ENCODE measurements around the gene ALDH2.
"Not testable (repeated sequence)": the region's sequence is repeated elsewhere in the genome, so short reads cannot be mapped to it uniquely, and the experiment has no call there.

Gene ALDH2

DNA sequence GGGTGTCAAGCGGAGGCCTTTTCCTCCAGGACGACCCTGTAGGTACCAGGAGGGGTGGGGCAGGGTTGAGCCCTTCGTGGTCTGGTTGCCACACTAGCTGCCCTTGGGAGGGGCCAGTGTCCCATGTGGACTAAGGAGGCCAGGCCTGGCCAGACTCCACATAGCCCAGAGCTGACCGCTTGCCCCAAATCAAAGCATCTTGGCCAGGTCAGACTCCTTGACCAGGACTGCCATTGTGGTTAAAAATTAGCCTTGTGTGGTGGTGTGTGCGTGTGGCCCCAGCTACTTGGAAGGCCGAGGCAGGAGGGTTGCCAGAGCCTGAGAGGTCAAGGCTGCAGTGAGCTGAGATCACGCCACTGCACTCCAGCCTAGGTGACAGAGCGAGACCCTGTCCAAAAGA lies 24.8 kb downstream of the ALDH2 start:
- DNase-seq, result no peak

DNA sequence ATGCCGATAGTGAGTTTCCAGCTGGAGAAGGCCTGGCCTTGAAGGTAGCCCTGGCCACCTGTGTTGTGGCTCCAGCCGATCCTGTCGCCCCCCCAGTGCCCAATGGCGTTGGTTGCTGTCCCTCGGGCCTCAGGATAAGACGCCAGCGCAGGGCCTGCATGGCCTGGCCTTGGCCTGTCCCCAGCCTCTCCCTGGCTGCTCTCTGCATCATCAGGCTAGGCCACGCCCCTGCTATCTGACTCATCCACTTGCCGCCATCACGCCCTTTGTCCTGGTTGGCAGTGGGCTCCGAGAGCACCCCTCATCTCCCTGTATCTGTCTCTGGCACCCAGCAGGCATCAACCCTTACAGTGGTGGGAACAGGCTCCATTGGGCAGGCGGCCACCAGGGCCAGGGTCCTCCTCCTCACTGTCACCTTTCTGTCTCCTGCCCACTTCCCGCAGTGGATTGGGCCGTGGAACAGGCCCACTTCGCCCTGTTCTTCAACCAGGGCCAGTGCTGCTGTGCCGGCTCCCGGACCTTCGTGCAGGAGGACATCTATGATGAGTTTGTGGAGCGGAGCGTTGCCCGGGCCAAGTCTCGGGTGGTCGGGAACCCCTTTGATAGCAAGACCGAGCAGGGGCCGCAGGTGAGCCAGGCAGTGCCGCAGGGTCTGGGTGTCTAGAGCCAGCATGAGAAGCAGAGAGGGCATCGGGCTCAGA lies 25.6 kb downstream of the ALDH2 start:
- DNase-seq, result no peak

DNA sequence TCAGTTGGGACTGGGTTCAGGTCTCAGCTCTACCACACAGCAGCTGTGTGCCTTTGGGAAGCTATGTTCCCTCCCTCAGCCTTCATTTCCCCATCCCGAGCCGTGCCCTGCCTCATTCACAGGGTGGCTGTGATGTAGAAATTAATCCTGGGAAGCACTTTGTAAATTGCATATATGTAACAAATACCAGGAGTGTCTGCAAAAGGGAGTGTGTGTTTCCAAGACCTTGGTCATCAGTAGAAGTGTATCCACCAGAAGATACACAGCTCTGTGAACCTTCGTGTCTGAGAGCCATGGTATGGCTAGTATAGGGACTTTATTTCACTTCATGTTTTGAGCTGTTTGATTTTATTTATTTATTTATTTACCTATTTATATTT lies 26.1 kb downstream of the ALDH2 start:
- no peak for DNase-seq

DNA sequence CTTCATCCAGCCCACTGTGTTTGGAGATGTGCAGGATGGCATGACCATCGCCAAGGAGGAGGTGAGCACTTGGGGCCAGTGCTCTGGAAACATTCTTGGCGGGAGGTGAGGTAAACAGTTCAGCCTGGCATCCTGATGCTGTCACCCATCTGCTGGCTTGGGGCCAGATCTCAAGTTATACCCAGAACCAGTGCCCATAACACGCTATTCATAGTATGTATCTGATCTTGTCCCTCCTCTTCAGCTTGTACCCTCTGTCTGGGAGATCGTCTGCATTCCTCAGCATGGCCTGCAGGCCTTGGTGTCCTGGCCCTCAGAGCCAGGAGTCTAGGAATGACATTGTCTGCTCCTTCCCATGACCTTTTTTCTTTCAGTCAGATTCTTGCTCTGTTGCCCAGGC lies 31.4 kb downstream of the ALDH2 start:
- no peak for DNase-seq

DNA sequence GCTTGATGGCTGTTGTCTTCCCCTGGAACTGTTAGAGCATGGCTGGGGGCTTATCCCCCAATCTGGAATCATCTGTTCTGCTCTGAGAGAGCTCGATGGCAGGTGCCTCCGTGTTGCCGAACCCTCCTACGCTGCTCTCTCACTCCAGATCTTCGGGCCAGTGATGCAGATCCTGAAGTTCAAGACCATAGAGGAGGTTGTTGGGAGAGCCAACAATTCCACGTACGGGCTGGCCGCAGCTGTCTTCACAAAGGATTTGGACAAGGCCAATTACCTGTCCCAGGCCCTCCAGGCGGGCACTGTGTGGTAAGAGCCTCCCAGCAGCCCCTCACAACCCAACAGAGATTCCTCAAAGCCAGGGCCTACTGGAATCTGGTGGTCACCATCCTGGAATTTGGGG lies 33.0 kb downstream of the ALDH2 start:
- no peak for DNase-seq

DNA sequence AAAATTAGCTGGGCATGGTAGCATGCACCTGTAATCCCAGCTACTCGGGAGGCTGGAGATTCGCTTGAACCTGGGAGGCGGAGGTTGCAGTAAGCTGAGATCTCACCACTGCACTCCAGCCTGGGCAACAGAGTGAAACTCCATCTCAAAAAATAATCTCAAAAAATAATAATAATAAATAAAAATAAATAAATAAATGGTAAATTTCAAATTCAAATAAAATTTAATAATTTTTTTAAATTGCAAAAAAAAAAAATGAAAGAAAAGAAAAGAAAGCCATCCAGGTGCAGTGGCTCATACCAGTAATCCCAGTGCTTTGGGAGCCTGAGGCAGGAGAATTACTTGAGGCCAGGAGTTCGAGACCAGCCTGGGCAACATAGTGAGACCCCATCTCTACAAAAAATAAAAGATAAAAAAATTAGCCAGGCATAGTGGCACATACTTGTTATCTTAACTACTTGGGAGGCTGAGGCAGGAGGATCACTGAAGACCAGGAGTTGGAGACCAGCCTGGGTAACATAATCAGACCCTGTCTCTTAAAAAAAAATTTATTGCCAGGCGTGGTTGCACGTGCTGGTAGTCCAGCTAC lies 36.4 kb downstream of the ALDH2 start:
- no peak for DNase-seq

DNA sequence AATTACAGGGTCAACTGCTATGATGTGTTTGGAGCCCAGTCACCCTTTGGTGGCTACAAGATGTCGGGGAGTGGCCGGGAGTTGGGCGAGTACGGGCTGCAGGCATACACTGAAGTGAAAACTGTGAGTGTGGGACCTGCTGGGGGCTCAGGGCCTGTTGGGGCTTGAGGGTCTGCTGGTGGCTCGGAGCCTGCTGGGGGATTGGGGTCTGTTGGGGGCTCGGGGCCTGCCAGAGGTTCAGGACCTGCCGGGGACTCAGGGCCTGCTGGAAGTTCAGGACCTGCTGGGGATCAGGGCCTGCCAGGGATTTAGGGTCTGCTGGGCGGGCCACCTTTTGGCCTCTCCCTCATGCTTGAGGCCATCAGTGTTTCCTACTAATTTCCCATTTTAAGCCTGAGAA lies 37.1 kb downstream of the ALDH2 start:
- DNase-seq, result no peak

DNA sequence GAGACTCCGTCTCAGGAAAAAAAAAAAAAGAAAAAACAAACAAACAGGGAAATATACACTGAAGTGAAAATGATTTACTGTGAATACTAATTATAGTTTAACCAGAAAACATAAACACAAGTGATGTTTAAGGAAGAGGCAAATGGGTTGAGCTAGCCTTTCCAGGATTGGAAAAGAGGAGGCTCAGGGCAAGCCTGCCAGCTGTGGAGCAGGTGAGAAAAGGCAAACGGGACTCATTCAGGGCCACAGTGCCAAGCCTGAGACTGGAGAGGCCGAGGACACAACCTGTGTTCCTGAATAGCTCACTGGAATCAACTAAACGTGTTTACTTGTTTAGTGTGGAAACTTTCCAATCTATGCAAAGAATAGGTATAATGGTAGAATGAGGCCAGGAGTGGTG lies 39.6 kb downstream of the ALDH2 start:
- DNase-seq, result no peak

DNA sequence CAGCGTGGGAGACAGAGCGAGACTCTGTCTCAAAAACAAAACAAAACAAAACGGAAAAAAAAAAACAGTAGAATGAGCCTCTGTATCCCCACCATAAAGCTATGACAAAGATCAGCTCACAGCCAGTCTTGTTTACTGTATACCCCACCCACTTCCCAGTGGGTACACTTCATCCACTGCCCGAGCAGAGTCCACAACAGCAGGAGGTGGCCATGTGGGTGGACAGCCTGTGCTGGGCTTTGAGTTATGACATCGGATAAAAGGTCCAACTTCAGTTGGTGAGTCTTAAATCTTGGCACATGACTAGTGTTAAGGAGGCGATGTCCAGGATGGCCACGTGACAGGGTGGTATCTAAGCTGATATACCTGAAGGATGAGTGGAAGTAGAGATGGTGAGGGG lies 40.5 kb downstream of the ALDH2 start:
- DNase-seq, result no peak

DNA sequence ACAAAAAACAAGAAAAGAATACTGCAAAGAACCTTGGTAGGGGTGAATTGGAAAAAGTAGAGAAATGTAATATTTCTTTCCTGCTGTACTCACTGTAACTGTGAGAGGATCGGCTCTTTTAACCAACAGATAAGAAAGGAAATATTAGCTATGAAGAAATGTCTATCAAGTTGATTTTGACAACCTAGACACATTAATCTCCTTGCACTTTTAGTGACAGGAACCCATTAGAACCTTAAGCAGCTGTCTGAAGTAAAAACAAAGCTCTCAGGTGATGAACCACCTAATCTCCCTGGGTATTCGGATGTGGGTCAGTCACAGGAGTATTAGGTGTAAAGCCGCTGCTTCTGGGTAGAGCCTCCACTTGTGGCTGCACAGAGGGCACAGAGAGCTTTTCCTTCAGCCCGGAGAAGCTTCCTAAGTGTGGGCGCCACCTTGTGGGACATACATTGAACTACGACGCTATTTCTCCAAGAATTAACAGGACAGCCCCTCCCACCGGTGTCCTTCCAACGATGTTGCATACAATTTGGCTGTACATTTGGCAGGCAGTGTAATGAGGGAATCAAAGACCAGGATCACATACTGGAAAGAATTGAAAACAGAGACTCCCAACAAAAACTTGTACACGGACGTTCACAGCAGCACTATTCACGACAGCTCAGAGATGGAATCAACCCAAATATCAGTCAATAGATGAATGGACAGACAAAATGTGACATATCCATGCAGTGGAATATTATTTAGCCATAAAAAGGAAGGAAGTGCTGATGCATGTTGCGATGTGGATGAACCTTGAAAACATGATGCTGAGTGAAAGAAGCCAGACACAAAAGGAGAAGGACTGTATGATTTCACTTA lies 46.4 kb downstream of the ALDH2 start:
- no peak for DNase-seq

DNA sequence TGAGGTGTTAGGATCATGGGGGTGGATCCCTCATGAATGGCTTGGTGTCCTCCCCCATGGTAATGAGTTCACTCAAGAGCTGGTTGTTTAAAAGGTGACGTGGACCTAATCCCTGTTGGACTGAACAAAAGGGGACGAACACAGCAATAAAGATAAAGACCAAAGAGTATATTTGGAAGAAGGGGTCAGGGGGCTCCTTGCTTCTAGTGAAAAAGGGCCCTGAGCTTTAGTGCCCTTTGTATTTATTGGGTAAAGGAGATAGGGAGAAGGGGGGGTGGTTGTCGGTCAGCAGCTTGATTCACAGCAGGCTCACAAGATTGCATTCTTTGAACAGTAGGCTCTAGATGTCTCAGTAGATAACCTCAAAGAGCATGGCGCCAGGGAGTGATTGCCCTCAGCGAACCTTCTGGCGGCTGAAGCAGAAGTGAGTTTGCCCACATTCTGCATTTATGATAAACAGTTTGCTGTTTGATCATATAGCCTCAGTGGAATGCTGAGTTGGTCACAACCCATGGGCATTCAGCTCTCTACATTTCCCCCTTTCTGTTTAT lies 49.4 kb downstream of the ALDH2 start:
- DNase-seq, result no peak

DNA sequence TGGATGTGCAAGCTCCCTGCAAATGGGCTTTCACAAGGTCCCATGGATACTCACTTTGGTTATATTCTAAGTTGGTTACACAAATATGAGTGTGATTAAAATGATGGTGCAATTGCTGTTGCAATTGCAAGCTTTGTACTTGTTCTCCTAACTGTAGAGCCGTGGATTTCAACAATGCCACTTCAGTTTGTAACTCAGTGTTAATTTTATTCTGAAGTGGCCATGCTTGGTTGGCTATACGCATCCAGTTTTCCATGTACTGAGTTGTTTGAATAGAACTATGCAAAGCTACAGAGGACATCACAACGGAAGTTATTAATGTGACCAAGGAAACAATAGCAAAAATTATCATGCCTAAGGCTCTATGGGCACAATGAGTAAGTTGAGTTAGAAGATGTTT lies 50.2 kb downstream of the ALDH2 start:
- not testable (repeated sequence) for DNase-seq

DNA sequence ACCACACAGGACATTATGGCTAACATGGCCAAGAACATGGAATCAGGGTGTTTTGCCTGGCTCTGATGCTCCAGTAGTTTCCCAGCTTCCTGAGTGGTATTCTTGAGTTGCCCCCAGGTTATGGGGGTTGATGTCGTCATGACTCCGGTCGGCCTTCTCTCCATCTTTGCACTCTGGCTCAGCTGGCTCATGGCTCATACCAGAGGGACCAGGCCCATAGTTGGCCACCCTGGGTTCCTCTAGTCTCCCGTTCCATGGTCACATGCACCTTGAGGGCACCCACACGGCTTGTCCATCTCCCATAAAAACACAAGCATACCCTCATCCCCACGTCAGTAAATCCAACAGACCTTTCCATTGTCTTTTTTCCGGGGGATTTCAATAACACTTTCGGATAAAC lies 51.6 kb downstream of the ALDH2 start:
- DNase-seq, result no peak

DNA sequence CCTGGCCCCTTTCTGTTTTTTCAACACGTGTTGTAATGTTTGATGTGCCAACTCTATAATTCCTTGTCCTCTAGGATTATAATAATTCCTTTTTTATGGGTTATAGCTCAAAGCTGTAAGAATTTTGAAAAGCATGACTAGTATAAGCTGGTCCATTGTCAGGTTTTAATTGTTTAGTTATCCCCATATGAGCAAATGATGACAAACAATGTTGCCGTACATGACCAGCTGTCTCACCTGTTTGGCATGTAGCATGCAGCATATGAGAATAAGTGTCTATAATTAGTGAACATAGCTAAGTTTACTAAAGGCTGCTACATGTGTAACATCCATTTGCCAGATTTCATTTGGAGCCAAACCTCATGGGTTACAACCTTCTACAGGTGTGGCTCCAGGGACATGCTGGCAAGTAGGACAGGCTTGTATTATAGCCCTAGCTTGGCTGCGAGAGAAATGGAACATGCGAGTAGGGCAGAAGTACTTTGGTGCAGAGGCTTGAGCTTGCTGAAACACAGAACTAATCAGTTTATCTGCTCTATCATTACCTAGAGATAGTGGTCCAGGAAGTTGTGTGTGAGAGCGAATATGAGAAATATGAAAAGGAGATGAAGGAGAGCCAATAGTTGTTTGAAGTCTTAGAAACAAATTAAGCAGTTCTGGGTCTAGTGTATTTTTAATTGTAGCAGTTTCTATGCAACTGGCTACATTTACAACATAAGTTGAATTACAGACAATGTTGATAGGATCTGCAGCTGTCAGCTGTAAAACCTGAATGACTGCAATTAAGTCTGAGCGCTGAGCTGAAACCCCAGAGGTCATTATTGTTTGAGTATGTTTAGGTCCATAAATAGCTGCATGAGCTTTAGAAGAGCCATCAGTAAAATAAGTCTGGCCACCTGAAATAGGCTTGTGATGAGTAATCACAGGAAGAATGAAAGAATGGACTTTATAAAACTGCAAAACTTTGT lies 52.7 kb downstream of the ALDH2 start:
- DNase-seq, result no peak

DNA sequence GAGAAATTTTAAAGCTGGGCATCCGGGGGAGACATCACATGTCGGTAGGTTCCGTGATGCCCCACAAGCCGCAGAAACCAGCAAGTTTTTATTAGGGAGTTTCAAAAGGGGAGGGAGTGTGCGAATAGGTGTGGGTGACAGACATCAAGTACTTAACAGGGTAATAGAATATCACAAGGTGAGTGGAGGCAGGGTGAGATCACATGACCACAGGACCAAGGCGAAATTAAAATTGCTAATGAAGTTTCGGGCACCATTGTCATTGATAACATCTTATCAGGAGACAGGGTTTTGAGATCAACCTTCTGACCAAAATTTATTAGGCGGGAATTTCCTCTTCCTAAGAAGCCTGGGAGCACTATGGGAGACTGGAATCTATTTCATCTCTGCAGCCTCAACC lies 54.1 kb downstream of the ALDH2 start:
- DNase-seq, result not testable (repeated sequence)

DNA sequence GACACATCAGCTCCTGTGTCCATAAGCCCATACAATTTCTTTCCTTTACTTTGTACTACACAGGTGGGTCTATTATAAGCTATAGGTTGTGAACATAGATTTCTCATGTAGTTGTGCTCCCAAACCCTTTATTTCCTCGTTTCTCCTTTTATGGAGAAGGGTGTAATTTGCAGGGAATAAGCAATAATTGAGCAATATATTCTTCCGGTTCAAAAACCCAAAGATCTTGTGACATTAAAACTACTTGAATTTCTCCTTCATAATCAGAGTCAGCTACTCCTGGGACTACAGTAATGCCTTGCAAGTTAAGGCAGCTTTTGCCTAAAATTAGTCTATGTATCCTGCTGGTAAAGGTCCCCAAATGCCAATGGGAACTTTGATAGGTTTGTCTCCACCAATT lies 56.2 kb downstream of the ALDH2 start:
- DNase-seq, result no peak

DNA sequence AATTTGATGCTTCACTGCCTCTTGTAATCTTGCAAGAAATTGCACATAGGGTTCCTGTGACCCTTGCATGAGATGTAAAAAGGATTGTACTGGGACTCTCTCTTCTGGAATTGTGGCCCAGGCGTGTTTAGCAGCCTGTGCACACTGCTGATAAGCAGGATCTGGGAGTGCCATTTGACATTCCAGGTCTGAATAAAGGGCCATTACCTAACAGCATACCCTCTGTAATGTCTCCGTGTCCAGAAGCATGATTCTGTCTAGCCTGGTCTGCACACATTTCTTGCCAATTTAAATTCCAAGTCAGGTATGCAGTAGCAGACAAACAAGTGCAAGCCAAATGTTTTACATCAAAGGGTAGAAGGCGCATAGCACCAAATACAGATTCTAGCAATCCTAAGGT lies 57.2 kb downstream of the ALDH2 start:
- no peak for DNase-seq

DNA sequence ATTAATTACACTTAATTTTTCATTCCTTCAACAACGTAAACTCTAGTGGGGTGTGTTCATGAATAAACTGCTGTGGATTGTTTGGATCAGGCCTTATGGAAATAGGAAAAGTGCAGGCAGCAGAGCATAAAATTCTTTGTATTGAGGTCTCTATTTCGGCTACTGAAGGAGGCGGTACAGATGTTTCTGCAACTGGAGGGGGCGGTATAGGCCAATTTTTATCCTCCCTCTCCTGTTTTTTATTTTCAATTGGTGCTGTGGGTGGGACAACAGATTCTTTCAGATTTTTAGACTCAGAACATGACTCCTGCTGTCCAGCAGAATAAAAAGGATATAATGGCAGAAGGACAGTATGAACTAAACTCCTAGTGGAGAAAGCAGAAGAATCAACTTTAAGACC lies 57.6 kb downstream of the ALDH2 start:
- DNase-seq, result not testable (repeated sequence)

DNA sequence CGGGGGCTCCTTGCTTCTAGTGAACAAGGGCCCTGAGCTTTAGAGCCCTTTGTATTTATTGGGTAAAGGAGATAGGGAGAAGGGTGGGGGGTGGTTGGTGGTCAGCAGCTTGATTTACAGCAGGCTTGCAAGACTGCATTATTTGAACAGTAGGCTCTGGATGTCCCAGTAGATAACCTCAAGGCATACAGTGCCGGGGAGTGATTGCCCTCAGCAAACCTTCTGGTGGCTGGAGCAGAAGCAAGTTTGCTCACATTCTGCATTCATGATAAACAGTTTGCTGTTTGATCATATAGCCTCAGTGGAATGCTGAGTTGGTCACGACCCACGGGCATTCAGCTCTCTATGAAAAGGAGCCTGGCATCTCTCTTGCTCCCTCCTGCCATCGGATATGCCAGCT lies 58.8 kb downstream of the ALDH2 start:
- DNase-seq, result no peak

DNA sequence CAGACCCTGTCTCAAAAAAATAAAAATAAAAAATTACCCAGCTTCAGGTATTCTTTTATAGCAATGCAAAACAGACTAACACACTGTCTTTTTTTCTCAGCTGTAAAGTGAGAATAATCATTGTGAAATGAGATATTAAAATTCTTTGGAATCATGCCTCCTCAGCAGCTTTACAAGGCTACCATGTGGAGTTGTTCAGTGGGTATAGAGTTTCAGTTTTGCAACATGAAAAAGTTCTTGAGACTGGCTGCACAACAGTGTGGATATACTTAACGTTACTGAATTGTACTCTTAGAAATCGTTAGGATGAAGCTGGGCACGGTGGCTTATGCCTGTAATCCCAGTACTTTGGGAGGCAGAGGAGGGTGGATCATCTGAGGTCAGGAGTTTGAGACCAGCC lies 59.6 kb downstream of the ALDH2 start:
- DNase-seq, result no peak

DNA sequence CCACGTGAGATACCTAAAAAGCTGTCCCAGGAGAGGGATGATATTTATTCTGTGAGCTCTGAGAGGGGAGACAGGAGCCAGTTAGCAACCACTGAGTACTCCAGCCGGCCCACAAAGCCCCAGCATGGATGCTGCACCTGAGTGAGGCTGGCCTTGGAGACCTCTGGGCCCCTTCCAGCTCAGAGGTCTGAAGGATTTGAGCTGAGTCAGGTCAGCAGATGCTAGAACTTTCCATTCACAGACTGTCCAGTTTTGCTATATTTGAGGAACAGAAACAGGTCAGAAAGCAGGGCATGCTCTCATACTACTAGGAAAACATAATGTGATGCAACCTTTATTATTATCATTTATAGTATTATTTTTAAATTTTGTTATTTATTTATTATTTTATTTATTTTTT lies 60.3 kb downstream of the ALDH2 start:
- no peak for DNase-seq

DNA sequence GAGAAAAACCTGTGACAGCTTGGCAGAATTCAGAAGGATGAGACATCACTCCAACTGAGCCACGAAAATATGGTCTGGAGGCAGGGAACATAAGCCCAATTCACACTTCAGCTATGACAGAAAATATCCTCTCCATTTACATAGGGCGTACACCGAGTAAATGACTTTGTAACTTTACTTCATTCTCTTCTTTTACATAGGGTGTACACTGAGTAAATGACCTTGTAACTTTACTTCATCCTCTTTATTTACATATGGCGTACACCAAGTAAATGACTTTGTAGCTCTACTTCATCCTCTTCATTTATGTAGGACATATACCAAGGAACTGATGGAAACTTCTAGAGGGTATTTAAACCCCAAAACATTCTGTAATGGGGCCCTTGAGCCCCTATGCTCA lies 61.2 kb downstream of the ALDH2 start:
- no peak for DNase-seq
